ENCODE measurements around the gene NDUFS7.

The NDUFS7 gene

GRCh38 chr19:1365319-1366269 is 18.1 kb upstream of the NDUFS7 start:
- FAIRE-seq, result no peak

GRCh38 chr19:1366296-1366695 is 17.4 kb upstream of the NDUFS7 start:
- FAIRE-seq, result no peak

GRCh38 chr19:1366899-1367870 is 16.5 kb upstream of the NDUFS7 start:
- FAIRE-seq, result no peak

GRCh38 chr19:1369214-1369805 is 14.4 kb upstream of the NDUFS7 start:
- no peak for FAIRE-seq

- FAIRE-seq, result no peak
Measured at GRCh38 chr19:1370579-1371361, 12.9 kb upstream of the NDUFS7 start.

GRCh38 chr19:1373042-1373533 is 10.6 kb upstream of the NDUFS7 start:
- FAIRE-seq, result no peak

GRCh38 chr19:1373534-1374249 is 10.0 kb upstream of the NDUFS7 start:
- FAIRE-seq, result no peak

- FAIRE-seq, result no peak
Measured at GRCh38 chr19:1374250-1374577, 9.5 kb upstream of the NDUFS7 start.

GRCh38 chr19:1376415-1376805 is 7.3 kb upstream of the NDUFS7 start:
- no peak for FAIRE-seq

GRCh38 chr19:1377176-1377964 is 6.3 kb upstream of the NDUFS7 start:
- FAIRE-seq, result no peak

- FAIRE-seq, result no peak
Measured at GRCh38 chr19:1377965-1378785, 5.5 kb upstream of the NDUFS7 start.

- FAIRE-seq, result no peak
Measured at GRCh38 chr19:1379126-1379905, 4.4 kb upstream of the NDUFS7 start.

- FAIRE-seq, result no peak
Measured at GRCh38 chr19:1379961-1380489, 3.7 kb upstream of the NDUFS7 start.

GRCh38 chr19:1382250-1382649 is 1.5 kb upstream of the NDUFS7 start:
- FAIRE-seq, result no peak

- no peak for FAIRE-seq
Measured at GRCh38 chr19:1383017-1383311, 743 bp upstream of the NDUFS7 start.

GRCh38 chr19:1384085-1384462 is 367 bp downstream of the NDUFS7 start:
- no peak for FAIRE-seq

GRCh38 chr19:1384478-1385110 is 887 bp downstream of the NDUFS7 start:
- no peak for FAIRE-seq

- no peak for FAIRE-seq
Measured at GRCh38 chr19:1385816-1386215, 2.1 kb downstream of the NDUFS7 start.
